GM18858 (cell line): ENCODE results near the gene SLC23A2.

Experiments
- ATAC-seq: cut with Tn5 transposase; IDR thresholded peaks from one replicate; pipeline ENCODE4 v1.9.1; 2021; ENCODE audit not compliant: unreplicated experiment

SLC23A2 gene

DNA sequence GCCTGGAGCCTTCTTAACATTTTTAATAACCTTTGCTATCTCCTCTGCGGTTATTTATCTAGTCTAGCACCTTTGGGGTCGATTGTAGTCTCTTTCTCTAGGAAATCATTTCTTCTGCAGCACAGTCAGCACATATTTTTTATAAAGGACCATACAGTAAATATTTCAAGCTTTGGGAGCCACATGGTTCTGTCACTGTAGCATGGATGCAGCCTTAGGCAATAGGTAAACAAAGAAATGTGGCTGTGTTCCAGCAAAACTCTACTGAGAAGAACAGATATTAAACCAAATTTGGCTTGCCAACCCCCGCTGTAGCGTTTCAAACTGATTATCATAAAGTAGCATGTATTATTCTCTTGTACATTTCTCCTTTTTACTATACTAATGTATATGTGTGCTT, 95.7 kb downstream of the SLC23A2 start:
- ATAC-seq, result no peak

DNA sequence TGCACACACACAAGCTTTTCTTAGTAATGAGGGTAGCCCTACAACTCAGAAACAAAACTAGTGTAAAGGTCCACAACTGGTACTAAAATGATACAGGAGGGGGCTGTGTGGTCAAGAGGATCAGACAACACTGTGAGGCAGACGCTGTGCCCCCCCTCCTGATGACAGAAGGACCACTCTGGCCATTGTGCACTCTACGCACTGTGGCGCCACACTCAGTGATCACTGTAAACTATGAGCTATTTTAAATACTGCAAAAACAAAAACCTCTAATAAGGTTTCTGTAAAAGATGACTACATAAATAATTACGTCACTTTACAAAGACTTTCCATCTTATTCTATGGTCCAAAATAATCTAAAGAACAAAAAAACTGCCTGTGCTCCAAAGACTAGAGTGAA, 96.1 kb downstream of the SLC23A2 start:
- no peak for ATAC-seq

DNA sequence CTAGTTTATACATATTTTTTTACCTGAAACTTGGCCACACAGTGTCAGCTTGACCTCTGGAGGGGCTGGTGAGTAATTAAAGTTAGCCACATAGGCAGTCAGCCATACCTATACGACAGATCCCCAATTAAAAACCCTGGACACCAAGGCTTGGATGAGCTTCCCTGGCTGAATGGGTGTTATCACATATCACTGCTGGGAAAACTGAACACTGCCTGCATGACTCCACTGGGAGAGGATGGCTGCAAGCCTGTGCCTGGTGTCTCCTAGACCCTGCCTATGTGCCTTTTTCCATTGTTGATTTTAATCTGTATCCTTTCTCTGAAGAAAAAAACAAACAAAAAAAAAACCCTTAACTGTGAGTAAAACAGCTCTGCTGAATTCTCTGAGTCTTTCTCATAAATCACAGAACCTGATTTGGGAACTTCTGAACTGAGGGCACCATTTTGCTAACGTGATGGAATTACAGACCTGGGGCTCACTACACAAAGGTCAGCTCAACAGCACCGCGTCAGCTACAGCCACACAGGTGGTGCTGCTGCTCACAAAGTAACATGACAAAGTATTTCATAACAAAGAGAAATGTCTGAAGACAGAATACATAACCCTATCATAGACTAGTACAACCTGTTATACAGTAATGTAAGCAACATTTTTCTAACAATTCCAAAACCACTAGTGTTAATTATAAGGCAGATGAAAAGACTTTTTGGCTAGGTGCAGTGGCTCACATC, 97.0 kb downstream of the SLC23A2 start:
- no peak for ATAC-seq

DNA sequence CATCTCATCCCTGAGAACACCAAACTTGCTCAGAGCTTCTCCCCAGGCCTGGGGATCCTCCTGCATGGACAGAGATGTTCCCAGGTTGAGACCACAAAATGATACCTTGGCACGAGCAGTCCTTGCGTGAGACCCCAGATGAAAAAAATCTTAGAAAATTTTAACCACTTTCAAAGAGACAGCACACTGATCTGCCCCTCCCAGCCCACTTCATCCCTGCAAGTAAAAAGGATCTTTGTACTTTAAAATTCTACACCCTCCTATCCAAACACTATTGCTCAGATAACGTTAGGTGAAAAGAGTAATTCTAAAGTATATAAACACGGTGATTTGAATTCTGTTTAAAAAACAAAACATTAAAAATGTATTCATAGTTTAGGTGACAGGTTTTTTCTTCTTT, 98.5 kb downstream of the SLC23A2 start:
- no peak for ATAC-seq

DNA sequence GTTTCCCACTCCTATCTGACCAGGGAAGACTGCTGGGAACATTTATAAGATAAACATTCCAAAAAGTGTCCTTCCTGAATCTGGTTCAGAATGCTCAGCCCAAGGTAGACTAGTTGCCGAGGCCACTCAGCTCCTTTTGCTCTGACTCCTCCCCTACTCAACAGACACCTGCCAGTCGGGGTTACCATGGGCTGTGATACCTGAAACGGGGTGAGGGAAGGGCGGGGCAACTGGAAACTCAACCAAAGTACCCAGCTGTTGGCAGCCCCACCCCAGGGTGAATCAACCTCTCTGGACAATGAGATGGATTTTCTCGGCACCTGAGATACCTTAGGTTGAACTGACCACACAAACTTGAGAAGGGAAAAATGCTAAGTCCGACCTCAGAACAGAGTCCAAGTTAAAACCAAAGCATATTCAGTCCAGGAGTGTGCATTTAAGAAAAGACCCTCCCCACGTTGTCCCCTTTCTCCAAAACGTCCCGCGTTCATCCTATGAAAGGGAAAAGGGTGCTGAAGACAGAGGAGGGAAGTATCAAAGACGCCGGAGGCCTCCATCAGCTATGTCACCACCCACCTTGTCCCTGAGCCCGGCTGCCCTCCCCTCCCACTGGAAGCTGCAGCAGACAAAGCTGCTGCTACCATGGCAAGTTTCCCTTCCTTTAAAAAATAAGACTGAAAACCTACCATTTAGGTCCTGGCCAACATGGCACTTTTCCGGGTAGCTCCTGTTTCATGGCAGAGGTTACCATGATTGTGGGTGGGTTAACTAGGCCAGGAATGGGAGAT, 100.1 kb downstream of the SLC23A2 start:
- ATAC-seq, result no peak

DNA sequence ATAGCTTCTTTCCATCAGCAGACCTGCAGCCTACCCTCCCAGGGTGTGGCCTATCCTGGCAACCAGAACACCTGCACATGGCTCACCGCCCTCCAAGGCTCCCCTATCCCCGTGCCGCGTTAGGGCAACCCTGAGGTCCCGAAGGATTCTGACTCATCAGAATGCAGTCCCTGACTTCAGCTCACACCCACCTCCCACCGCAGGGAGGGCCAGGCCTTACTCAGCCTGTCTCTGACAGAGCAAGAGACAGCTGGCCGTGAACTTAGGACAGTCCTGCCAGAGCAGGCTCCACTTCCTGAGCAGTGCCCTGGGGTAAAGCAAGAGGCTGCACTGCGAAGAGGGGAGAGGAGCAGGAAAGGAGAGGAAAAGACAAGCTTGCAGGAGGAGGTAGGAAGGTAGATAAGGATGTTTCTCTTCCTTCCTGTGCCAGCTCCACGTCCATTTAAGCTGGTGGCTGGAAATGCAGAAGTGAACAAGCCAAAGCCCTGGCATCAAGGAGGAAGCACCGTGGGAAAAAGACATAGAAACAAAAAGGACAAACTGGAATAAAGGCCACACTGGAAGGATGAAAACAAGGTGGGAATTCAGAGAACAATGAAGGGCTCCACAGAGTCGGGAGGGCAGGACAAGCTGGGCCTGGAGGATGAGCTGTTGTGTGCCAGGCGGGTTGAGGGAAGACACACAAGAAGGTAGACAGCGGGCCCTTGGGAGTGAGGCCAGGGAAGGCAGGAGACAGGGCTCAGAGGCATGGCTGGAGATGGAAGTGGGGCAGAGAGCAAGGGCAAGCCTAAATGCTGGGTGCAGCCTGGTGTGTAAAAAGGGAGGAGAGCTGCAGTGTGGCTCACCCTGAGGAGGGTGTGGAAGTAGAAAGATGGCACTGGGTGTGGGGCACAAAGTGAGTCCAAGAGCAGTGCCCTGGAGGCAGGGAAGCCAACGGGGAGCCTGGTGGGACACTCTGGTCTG, 102.7 kb downstream of the SLC23A2 start:
- ATAC-seq, result no peak

DNA sequence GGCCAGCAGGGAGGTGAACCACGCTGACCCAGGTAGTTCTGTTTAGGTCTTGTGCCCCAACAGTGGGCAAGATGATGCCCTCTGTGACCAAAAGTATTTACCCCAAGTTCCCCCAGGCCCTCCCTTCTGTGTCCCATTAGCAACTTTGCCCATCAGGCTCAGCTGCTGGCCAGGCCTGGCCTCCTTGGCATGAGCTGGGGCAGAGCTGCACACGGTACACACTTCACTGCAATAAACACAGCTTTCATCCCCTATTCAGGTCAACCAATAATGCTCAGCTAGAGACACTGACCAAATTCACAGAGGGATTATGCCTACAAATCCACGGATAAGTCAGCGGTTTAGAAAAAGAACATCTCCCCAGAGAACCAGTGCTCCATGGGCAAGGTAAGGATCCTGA, 103.7 kb downstream of the SLC23A2 start:
- no peak for ATAC-seq

DNA sequence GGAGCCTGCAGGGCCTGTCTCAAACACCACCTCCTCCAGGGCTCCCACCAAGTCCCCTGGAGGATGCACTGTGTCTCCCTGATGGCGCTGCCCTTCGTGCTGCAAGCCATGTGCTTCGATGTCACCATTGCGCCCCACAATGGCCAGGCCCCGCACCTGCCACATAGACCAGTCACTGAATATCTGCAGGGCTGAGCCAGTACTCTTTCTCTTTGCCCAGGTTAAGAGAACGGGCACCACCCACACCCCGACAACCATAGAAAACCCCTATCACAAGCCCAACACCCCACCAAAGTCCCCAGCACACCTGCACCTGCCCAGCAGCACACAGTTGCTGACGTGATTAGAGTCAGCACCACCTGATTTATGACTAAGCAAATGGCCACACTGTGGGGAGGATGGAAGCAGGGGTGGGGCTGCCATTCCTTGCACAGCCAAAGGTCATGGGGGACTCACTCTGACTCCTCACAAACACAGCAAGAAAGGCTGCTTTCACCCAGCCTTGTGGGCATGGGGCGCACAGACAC, 104.3 kb downstream of the SLC23A2 start:
- no peak for ATAC-seq

DNA sequence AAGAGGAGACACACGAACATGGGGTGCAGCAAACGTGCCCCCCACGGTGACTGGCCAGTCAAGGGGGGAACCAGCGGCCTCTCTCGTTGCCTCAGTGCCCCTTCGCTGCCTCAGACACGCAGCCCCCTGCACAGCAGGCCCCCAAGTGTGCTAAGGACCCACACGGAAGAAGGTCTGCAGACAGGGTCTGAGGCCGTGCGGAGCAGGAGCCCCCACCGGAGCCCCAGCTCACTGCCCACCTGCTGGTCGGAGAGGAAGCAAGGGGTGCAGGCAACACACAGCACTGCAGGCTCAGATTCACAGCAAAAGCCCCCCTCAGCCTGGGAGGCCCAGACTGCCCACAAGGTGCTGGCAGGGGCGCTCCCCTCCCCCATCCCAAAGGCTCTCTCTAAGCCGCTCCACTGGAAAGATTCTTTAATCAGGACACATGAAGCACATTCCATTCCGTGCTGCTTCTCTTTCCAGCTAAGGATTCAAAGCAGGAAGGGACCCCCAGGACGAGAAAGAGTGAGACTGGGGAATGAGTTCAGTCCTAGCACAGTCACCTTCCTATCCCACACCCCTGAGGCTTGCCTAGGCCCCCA, 105.1 kb downstream of the SLC23A2 start:
- no peak for ATAC-seq

DNA sequence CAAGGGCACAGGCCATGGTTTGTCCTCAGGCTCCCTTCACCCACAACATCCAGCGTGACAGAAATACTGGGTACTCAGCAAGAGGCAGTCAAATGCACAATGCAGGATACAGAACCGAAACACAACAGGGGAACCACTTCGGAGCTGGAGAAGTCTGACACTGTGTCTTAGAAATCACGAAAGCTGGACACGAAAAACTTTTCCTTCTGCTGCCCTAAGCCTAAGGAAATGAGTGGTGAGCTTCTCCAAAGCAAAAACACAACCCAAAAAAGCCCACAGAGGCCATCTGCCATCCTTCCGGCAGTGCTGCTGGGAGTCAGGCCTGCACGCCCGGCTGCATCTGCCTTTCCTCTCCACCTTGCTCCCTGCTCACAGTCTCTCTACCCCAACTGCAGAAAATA, 106.3 kb downstream of the SLC23A2 start:
- ATAC-seq, result no peak

DNA sequence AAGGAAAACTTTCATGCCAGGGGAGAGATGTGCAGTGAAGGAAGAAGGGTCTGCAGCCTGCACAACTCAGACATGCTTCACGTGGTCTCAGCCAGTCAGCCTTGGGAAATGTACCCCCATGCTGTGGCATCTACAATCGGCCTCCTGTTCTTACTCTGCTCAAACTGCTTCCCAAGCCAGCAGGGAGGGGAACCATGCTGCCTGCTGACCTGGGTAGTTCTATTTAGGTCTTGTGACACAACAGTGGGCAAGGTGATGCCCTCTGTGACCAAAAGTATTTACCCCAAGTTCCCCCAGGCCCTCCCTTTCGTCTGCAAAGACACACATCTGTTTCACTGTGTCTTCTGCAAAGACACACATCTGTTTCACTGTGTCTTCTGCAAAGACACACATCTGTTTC, 106.9 kb downstream of the SLC23A2 start:
- ATAC-seq, result no peak

DNA sequence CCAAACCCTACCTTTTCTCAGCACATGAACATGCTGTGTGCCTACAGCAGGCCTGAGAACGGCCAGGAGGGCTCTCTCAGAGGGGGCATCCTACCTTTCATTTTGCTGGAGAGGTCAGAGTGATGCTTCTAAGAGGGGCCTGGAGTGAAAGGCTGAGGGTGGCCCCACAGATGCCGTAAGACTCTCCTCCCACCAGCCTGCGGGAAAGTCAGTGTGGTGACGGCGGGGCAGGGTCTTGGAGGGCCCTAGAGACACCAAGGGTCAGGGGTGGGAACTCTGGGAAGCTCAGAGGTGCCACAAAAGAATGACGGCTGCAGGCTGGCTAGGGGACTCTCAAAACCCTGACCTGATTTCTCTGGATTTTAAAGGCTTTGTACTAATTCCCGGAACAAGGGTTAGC, 107.6 kb downstream of the SLC23A2 start:
- ATAC-seq, result no peak

DNA sequence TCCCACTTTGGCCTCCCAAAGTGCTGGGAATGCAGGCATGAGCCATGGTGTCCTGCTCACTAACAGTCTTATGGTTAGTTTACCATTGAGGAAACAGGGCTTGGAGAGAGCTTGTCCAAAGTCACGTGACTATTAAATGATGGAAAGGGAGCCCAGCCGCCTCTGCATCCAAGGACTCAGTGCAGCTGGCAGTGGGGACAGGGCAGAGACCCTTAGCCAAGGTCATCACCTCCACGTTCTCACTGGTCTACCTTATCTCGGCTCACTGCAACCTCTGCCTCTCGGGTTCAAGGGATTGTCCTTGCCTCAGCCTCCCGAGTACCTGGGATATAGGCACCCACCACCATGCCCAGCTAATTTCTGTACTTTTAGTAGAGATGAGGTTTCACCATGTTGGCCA, 109.3 kb downstream of the SLC23A2 start:
- no peak for ATAC-seq

DNA sequence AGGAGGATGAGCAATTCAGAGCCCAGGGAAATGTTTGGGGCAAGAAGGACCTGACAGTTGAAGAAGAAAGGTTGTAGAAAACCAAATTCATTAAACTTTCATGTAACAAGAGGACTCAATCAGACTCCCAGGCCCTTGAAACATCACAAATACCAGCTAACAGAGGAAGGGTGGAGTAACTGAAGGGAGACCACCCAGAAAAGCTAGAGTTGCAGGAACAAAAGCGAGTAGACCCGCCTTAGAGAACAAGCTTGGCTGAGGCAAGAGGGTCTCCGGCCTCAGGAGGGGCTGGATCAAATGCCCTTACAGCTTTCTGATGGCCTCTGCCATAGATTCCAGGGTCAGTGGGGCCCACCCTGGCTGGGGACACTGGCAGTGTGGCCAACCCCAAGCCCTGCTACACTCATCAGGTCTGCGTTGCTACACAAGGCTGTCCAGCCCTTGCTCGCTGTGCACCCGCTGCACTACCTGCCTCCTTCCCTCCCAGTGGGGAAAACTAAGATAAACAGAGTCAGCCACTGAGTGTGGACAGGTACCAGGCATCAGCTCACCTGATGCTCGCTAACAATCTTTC, 110.0 kb downstream of the SLC23A2 start:
- no peak for ATAC-seq

DNA sequence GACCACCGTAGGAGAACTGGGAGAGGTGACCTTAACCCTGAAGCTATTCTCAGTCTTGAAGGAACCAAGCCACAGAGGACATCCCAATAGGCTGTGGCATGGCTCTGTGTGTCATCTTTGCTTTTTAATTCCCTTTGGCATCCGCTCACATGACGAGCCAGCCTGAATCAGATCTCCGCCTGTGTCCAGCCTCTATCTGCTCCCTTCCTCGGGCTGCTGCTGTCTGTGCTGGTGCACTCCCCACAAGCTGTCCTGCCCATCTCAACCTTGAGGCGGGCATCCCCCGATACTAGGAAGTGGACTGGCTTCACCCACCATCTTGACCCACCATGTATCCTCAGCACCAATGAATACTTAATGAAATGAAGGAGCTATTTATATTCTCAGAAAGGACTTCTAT, 111.9 kb downstream of the SLC23A2 start:
- ATAC-seq, result no peak

DNA sequence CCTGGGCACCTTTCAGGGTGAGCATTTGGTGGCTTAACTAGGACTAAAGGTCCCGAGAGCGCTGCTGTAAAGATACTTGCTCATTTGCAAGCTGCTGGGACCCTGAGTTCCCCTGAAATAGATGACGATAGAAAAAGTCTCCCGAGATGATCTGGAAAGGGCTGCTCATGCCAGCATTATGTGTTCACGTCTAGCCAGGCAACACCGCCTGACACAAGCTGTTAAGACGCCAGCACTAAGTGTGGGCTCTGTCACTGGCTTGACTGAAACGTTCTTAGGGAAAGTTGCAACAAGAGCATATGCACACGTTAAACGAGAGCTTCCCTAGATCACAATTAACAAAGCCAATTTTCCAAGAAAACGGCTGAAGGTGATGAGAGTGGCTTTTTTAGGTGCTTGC, 113.7 kb downstream of the SLC23A2 start:
- ATAC-seq, result no peak

DNA sequence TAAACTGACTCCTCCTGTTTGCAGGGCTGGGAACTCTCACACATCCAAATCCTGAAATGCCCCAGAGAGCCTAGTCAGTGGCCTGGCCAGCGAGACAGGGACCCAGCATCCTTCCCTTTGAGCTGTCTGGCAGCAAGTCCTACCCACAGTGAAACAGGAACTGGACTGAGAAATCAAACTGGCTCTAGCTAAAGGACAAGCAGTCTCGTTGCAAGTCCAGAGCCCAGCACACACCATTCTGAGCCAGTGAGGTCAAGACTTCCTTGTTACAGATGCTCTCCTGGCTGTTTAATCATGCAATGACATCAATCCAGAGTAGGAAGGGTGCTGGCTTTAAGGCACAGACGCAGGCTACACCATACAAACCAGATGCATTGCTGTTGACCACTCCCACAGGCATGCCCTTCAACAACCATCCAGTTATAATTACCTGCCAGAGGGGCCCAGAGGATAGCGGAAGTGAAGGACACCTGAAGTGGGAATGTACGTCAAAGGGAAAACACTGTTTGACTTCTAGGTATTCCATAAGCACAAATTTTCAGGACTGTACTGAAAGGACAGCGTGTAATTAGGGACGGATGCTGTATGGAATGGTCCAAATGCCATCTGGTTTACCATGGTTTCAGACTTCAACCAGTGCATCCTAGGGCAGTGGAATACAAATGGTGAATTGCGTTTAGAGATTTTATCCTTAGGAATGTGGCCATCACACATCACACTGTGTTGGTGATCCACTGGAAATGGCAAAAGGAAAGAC, 114.4 kb downstream of the SLC23A2 start:
- no peak for ATAC-seq

DNA sequence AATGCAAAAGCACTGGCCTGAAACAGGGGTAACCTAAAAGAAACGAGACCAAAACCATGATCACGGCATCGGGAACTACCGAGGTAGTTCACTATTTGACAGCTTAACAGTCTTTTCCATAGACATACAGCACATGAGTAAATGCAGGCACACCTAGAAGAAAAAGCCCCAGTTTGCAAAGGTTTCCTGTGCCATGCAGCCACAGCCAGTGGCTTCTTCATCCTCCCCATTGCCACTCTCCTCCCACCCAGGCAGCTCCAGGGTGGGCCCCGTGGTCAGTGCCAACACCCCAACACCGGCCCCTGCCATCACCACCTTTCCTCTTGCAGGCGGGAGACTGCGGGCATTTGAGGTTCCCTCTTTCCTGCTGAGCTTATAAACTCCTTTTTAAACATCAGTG, 115.4 kb downstream of the SLC23A2 start:
- ATAC-seq, result no peak

DNA sequence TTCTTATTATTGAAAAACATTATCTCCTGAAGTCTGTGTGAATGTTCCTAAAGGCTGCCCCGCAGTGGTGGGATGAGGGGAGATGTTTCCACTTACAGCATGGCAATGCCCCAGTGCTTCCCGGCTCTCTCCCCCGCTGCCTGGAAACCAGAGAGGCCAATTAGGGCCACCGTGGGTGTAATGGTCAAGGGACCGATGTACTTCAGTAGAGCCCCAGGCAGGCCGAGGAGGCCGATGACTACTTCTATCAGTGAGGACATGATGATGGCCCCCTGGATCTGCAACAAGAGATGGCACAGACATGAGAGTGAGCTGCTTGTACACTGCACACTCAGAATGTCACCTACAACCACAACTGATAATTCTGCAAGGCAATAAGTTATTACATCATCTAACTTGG, 117.8 kb downstream of the SLC23A2 start:
- no peak for ATAC-seq

DNA sequence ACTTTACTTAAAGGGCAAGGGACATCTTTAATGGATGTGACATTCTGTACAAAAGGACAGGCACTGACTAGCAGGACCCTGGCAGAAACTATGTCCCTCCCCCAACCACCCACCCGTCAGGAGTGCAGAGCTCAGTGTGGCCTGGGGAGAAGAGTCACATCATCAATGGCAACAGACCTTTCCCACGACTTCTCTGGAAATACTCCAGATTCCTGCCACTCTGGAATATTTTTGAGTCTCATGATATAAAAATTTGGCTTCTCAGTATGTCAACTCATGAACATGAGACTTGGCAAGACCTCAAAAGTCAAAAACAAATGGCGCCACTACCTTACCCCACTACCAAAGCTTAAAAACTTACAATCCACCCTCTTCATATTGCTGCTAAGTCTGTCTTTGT, 118.3 kb downstream of the SLC23A2 start:
- no peak for ATAC-seq
